NCI-H774 (cell line): ENCODE results near the gene CHAT.

Source experiments
- DNase-seq: peaks from one replicate; lab custom pipeline; 2025; lab: John Stamatoyannopoulos, UW

CHAT gene

GRCh38 chr10:49613882-49614241 is at the start of gene CHAT:
CHAT (plus strand) TSS chr10:49614037; CDS start chr10:49614190, 153 bp downstream.
- no peak for DNase-seq

GRCh38 chr10:49564461-49565009 is 49.3 kb upstream of the CHAT start:
- no peak for DNase-seq

GRCh38 chr10:49567810-49568209 is 46.0 kb upstream of the CHAT start:
- DNase-seq: no peak

GRCh38 chr10:49568235-49568634 is 45.6 kb upstream of the CHAT start:
- no peak for DNase-seq

DNA sequence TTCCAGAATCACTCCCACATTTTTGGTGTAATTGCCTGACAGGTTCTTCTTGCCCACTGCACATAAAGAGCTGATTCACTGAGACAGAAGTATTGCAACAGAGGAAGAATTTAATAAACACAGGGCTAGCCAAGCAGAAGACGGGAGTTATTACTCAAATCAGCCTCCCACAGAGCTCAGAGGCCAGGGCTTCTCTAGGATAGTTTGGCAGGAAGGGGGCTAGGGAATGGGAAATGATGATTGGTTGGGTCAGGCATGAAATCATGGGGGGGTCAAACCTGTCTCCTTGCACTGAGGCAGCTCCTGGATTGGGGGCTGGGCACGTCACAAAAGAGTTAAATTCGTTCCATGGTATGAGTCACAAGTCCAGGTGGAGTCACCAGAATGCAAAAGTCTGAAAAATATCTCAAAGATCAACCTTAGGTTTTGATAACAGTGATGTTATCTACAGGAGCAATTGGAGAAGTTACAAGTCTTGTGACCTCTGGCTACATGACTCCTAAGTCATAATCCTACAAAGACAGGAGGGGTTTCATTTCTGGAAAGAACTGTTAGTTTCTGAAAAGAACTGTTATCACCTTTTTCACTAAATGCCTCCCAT is 44.7 kb upstream of the CHAT start:
- no peak for DNase-seq

- DNase-seq: no peak
These were observed 42.4 kb upstream of the CHAT start for GRCh38 chr10:49571388-49571787.

DNA sequence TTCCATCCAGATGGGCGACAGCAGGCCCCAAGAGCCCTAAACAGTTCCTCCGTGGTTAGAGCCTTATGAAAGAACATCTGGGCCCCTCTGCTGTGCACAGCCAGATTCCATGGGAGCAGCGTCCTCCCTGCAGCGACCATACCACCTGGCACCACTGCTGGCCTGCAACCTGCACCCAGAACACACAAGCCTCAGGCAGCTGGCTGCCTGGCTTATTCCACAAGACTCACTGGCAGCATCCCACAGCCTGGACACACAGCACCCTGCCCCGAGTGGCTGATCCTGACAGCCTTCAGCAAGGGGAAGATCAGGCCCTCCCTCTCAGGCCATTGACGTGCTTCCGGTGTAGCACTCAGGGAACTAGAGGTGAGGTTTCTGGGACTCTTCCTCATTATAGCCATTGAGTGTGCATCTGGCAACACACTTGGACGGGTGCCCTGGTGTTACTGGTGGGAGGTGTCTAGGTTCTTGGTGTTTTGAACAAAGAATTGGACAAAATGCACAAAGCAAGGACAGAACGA is 41.2 kb upstream of the CHAT start:
- DNase-seq: no peak

GRCh38 chr10:49575489-49576072 is 38.3 kb upstream of the CHAT start:
- DNase-seq: no peak

DNA sequence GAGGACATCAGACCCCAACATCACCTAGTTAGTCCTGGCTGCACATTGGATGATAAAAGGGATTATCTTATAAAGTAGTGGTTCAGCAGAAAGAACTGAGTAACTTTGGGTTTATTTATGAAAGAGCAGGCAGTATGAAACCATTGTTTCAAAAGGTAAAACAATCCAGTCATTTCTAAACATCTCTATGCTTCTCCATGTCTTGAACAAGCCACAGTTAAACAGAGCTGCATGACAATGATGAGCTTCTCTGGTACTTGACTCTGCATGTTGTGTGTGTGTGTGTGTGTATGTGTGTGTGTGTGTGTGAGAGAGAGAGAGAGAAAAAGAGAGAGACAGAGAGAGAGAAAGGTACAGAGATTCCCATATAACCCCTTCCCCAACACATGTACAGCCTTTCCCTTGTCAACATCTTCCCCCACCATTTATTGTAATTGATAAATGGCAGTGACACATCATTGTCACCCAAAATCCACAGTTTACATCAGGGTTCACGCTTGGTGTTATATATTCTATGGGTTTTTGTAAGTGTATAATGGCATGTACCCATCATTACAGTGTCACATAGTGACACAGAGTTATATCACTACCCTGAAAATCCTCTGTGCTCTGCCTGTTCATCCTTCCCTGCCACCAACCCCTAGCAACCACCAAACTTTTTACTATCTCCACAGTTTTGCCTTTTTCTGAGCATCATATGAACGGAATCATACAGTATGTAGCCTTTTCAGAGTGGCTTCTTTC is 36.5 kb upstream of the CHAT start:
- no peak for DNase-seq

- DNase-seq: no peak
These were observed 35.4 kb upstream of the CHAT start for GRCh38 chr10:49578392-49578791.

DNA sequence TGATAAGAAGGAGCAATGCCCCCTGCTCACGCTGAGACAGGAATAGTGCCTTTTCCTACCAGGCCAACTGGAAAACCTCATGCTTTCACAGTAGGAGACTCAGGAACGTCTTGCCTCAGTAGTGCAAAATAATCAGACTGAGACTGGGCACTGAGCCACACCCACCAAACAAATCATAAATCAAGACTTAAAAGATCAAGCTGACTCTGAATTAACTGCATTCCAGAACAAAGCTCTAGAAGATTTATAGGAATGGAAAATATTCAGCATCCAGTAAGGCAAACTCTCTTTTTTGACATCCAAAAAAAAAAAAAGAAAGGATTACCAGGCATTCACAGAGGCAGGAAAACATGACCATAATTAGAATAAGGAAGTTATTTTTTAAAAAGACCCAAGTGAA is 34.2 kb upstream of the CHAT start:
- DNase-seq: no peak

- DNase-seq: no peak
These were observed 28.4 kb upstream of the CHAT start for GRCh38 chr10:49585387-49585786.

GRCh38 chr10:49587981-49588380 is 25.9 kb upstream of the CHAT start:
- no peak for DNase-seq

DNA sequence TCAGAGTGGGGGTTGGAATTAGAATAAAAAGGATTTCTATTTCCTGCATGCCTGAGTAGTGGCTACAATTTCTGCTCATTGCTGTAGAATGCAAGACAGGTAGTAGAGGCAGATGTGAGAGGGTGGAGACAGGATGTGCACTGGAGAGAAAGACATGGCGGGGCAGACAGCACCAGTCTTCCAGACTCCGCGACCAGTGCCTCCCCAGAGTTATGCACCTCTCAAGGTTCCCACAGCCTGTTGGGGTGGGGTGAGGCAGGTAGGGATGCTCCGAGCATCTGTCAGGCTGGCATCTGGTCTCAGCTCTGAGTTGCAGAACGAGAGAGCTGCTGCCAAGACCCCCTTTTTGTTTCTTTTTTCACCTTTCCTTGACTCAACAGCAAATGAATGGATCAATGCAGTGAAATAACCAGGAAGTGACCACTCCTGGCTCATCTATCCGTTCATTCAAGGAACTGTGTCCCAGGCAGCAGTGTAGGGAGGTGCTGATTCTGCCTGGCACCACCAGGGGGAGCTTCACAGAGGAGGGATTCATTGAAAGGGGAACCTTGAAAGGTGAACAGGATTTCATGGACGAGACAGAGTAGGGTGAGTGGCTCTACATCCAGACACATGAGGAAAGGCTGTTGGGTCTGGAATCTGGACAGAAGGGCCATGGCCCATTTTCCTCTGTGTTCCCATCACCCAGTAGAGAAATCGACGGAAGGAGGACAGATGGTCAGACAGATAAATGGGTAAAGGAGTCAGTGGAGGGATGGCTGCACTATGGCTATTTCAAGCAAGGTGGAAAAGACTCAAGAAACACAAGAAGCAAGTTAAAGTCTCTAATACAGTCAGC is 20.9 kb upstream of the CHAT start:
- DNase-seq: peak; percentile 45

GRCh38 chr10:49593564-49593875 is 20.3 kb upstream of the CHAT start:
- DNase-seq: no peak

- no peak for DNase-seq
These were observed 19.8 kb upstream of the CHAT start for GRCh38 chr10:49593998-49594397.

DNA sequence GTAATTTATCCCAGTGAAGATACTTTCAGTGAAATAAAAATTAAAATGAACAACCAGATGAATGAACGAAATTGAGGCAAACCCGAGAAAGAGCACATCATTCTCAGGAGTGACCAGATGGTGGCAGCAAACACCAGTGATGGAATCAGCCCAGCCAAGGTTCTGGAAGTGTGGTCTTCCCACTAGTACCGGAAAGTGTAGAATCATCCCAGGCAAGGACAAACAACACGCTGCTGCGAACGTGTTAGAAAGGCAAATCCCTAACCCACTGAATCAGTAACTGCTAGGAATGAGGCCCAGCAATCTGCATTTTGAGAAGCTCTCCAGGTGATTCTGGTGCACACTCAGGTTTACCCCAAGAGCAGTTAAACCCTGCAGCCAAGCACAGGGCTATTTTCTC is 19.2 kb upstream of the CHAT start:
- DNase-seq: peak; percentile 45

DNA sequence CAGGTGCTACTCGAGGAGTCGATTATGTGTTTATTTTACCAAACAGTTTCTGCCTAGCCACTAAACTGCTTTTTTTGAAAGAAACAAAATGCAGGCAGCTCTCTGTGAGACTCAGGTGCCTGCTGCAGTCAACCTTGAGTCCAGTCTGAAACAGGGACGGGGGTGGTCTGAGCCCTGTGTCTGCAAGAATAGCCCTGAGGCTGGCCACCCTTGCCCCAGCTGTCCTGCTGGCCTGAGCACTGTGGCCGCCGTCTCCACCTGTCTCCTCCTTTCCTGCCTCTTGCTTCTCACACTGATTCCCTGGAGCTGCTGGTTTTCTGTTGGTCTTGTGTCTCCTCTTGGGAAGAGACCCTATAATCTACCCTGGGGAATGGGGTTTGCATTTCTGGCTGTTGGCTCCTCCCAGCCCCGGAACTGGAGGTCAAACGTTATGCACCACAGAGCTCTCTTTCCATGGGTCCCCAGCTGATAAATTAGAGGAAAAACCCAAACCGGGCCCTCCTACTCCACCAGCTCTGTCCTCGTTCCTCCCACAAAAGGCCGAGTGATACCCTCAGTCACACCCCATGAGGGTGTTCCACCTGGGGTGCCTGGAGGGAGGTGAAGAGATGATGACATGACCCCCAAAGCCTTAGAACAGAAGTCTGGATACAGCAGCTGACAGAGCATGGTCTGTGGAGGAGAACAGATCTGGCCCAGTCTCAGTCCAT is 18.7 kb upstream of the CHAT start:
- DNase-seq: no peak

DNA sequence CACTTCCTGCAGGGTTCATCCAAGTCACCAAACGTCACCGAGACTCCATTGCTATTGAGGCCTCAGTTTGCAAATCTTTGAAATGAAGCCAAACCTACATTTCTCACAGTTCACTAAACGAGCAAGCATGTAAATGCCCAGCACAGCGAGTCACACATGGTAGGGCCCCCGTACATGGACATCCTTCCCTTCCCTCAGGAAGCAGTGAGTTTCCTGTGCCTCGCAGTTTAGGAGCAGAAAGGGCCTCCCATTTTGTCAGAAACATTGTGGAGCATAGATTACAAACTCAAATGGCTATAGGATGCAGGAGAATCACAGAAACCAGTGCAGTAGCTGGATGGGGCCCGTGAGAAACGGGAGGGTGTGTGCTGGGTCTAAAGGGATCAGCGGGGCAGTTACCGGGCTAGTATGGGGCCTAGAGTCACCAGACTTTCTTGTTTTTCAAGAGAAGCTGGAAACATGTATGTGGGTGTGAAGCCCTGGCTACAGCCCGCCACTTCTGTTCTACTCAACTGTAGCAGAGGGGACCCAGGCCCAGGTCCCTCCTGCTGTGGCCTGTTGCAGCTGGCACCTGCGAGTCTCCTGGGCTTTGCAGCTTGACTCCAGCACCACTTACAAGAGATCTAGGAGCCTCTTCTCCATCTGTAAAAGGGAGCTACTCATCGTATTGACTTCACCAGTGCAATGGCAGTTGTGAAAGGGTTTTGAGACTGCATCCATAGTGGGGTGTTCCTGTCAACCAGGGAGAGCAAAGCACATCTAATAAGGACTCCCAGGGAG is 17.9 kb upstream of the CHAT start:
- DNase-seq: no peak

- no peak for DNase-seq
These were observed 17.4 kb upstream of the CHAT start for GRCh38 chr10:49596493-49596809.

DNA sequence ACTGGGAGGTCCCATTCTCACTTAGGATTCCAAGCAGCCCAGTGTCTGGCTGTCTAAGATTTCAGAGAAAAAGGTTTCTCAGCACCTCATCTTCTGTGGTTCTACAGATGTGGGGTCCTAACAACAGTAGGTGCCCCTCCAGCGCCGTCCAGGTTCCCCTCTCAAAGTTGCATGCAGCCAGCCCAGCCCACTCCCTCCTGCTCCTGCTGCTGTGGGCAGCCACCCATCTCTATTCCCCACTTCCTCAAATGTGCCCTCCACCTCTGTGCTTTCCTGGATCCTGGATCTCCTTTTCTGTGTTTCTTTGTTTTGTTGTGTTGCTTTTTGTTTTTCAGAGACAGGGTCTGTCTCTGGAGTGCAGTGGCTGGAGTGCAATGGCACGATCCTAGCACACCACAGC is 17.0 kb upstream of the CHAT start:
- DNase-seq: no peak
